IPS-20b (cell line): Measurements from ENCODE around the gene DNAH5.

Experiments used
- H3K27ac ChIP-seq: one replicate; pipeline ENCODE4 v1.5.1; 2013; ENCODE audit warnings: low read length
- H3K27me3 ChIP-seq: 2 replicates; pipeline ENCODE4 v1.6.1; 2013; ENCODE audit warnings: mild to moderate bottlenecking, low read length, inconsistent platforms; ENCODE audit not compliant: insufficient read depth
- H3K36me3 ChIP-seq: 2 replicates; pipeline ENCODE4 v1.6.1; 2013; ENCODE audit warnings: low read depth, mild to moderate bottlenecking, inconsistent platforms, low read length, moderate library complexity; ENCODE audit not compliant: insufficient read depth
- H3K4me1 ChIP-seq: 2 replicates; pipeline ENCODE4 v1.6.1; 2013; ENCODE audit warnings: mild to moderate bottlenecking, control low read depth, inconsistent platforms, low read length, moderate library complexity; ENCODE audit not compliant: insufficient read depth
- H3K4me3 ChIP-seq: 2 replicates; pipeline ENCODE4 v1.5.1; 2013; ENCODE audit warnings: mild to moderate bottlenecking, low read length, inconsistent platforms
- H3K9ac ChIP-seq: 2 replicates; pipeline ENCODE4 v1.6.1; 2013; ENCODE audit warnings: low read depth, mild to moderate bottlenecking, inconsistent platforms, low read length, moderate library complexity
- H3K9me3 ChIP-seq: 2 replicates; pipeline ENCODE4 v1.6.1; 2013; ENCODE audit warnings: mild to moderate bottlenecking, low read depth, low read length, inconsistent platforms; ENCODE audit not compliant: insufficient read depth

Gene DNAH5

DNA sequence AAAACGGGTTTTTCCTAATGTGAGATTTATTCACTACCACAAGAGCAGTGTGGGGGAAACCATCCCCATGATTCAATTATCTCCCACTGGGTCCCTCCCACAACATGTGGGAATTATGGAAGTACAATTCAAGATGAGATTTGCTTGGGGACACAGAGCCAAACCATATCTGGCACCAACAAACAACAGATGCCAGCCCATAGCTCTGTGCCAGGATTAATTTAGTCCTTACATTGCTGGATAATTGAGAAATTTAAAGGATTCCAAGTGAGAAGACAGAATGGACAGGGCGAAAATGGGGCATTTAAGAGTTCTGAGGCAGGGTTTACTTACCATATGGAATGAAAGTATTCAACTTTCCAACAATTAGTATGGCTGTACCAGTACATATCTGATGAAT, 30.8 kb upstream of the DNAH5 start:
- Histone ChIP-seq H3K9ac (no peak overlapping the region), H3K4me3 (no peak overlapping the region), H3K9me3 (no peaks in the 10 kb centered on the region; the same call in 1 of the 2 replicates), H3K4me1 (no peaks in the 10 kb centered on the region), H3K27me3 (no peaks in the 10 kb centered on the region), H3K27ac (no peak overlapping the region), H3K36me3 (no peaks in the 10 kb centered on the region)

- Histone ChIP-seq H3K9ac (no peak overlapping the region), H3K4me1 (no peaks in the 10 kb centered on the region), H3K27me3 (no peaks in the 10 kb centered on the region), H3K4me3 (no peak overlapping the region), H3K27ac (no peak overlapping the region), H3K9me3 (no peaks in the 10 kb centered on the region; the same call in 1 of the 2 replicates), H3K36me3 (no peaks in the 10 kb centered on the region)
These were observed 29.2 kb upstream of the DNAH5 start for GRCh38 chr5:13973724-13974123.

DNA sequence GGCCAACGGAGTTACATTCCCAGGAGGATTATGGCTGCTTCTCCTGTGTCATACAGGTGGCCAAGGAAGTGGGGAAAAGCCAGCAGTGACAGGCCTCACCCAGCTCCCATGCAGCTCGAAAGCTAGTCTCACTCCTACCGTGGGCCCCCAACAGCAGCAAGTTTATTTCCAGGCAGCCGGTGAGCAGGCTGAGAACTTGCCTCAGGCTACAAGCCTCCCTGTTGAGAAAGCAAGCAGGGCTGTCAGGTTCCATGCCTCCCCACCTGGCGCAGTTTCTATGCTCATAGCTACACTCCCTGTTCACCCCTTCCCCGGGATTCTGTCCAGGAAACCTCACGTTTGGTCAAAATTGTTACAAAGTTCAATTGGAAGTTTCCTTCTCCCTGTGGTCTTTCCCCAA, 27.5 kb upstream of the DNAH5 start:
- H3K4me3 ChIP-seq, result no peak overlapping the region
- H3K4me1 ChIP-seq, result no peaks in the 10 kb centered on the region
- H3K9me3 ChIP-seq, result no peaks in the 10 kb centered on the region; the same call in 1 of the 2 replicates
- no peak overlapping the region for H3K9ac ChIP-seq
- H3K36me3 ChIP-seq, result no peaks in the 10 kb centered on the region
- no peaks in the 10 kb centered on the region for H3K27me3 ChIP-seq
- H3K27ac ChIP-seq, result no peak overlapping the region

DNA sequence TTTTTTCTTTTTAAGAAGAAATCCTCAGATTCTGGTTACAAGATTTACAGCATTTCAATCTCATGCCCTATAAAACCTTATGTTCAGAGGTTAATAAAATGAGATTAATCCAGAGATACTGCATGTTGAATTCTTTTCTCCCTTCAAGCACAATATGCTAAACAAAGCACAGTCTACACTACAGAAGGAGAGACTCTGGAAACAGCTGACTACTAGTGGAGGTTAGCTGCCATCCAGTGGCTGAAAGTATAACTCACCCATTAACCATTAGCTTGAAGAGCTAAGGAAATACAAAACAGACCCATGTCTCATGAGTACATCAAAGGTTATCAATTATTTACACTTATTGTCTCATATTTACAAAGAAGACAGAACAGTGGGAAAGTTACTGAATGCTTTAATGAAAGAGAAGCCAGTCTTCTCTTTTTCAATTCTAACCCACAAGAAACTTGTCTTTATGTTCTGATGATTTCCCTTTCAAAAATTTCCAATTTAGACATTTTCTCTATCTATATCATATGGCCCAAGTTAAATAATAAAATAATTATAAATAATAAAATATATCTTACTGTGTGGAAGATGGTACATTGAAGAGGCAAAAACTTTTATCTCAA, 12.7 kb upstream of the DNAH5 start:
- no peaks in the 10 kb centered on the region for H3K27me3 ChIP-seq
- H3K9ac ChIP-seq, result no peak overlapping the region
- H3K36me3 ChIP-seq, result no peaks in the 10 kb centered on the region
- H3K9me3 ChIP-seq, result no peaks in the 10 kb centered on the region
- H3K27ac ChIP-seq, result no peak overlapping the region
- no peaks in the 10 kb centered on the region for H3K4me1 ChIP-seq
- no peak overlapping the region for H3K4me3 ChIP-seq

GRCh38 chr5:13956471-13956870, 12.0 kb upstream of the DNAH5 start:
- Histone ChIP-seq H3K9ac (no peak overlapping the region), H3K27me3 (no peaks in the 10 kb centered on the region), H3K4me1 (no peaks in the 10 kb centered on the region), H3K27ac (no peak overlapping the region), H3K4me3 (no peak overlapping the region), H3K9me3 (no peaks in the 10 kb centered on the region), H3K36me3 (no peaks in the 10 kb centered on the region)

- Histone ChIP-seq H3K36me3 (no peaks in the 10 kb centered on the region), H3K27me3 (no peaks in the 10 kb centered on the region), H3K9ac (no peak overlapping the region), H3K4me1 (no peaks in the 10 kb centered on the region), H3K9me3 (no peaks in the 10 kb centered on the region), H3K27ac (no peak overlapping the region), H3K4me3 (no peak overlapping the region)
These were observed 11.4 kb upstream of the DNAH5 start for GRCh38 chr5:13955896-13956295.

GRCh38 chr5:13946111-13946510, 1.6 kb upstream of the DNAH5 start:
- no peak overlapping the region for H3K4me3 ChIP-seq
- no peaks in the 10 kb centered on the region for H3K9me3 ChIP-seq
- H3K36me3 ChIP-seq, result no peaks in the 10 kb centered on the region
- H3K4me1 ChIP-seq, result peaks cover 22% of the 10 kb centered on the region; the same call in 1 of the 2 replicates
- no peak overlapping the region for H3K9ac ChIP-seq
- no peak overlapping the region for H3K27ac ChIP-seq
- no peaks in the 10 kb centered on the region for H3K27me3 ChIP-seq

DNA sequence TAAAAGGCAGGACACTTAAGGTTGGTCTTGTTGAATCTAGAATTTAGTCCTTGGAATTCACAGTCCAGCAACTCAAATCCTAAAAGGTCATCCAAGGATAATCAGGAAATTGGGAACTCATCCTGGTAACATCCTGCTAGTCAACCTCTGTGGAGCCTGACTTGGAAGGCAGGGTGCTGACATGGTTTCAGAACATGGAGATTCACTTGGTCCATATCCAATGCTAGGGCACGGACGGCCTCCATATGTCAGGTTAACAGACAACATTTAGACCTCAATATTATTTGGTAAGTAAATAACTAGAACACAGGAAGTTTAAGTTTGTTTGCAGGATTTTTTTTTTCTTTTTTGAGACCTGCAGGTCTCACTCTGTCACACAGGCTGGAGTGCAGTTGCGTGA, 783 bp upstream of the DNAH5 start:
- Histone ChIP-seq H3K36me3 (no peaks in the 10 kb centered on the region), H3K4me1 (peaks cover 22% of the 10 kb centered on the region; the same call in 1 of the 2 replicates), H3K4me3 (no peak overlapping the region), H3K9me3 (no peaks in the 10 kb centered on the region), H3K27me3 (no peaks in the 10 kb centered on the region), H3K9ac (no peak overlapping the region), H3K27ac (no peak overlapping the region)

DNA sequence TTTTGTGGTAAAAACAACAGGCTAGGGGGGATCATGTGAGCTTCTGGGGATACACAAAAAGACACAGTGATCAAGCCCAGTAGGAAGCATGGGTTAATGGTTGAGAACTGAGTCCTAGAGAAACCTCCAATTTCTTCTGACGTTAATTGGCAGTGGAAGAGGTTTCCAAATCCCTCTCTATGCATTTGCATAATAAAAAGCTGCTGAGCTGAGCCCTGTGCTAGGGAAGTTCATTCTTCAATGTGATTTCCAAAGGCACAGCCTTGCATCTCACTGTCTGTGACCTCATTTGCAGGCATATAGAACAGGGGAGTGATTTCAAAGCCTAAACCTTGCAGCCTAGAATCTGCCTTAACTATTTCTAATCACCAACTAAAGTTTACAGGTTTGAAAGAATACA, 812 bp downstream of the DNAH5 start:
- H3K9me3 ChIP-seq, result no peaks in the 10 kb centered on the region
- H3K9ac ChIP-seq, result no peak overlapping the region
- no peaks in the 10 kb centered on the region for H3K36me3 ChIP-seq
- no peak overlapping the region; the same call in 1 of the 2 replicates for H3K4me3 ChIP-seq
- H3K27ac ChIP-seq, result no peak overlapping the region
- H3K4me1 ChIP-seq, result peaks cover 22% of the 10 kb centered on the region; the same call in 1 of the 2 replicates
- no peaks in the 10 kb centered on the region for H3K27me3 ChIP-seq

GRCh38 chr5:13941468-13941867, 3.0 kb downstream of the DNAH5 start:
- Histone ChIP-seq H3K4me3 (no peak overlapping the region), H3K36me3 (no peaks in the 10 kb centered on the region), H3K9ac (no peak overlapping the region), H3K9me3 (no peaks in the 10 kb centered on the region), H3K27ac (no peak overlapping the region), H3K27me3 (no peaks in the 10 kb centered on the region), H3K4me1 (peaks cover 22% of the 10 kb centered on the region; the same call in 1 of the 2 replicates)

DNA sequence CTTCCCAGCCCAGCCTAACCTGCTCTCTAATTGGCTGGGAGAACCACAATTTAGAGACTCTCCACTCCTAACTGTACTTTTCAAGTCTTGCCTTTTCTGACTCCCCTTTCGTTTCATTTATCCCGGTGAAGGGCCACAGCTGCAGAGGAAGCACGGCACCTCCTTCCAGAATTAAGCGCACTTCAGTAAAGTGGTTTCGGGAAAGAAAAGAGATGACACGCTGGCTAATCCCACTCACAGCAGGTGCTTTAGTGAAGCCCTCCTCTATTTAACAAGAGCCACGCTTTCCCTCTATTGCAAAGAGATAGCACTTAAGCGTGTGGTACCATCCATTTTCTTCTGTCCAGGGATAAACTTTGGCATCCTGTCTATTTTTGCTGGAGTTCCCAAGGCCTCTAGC, 4.8 kb downstream of the DNAH5 start:
- no peak overlapping the region for H3K27ac ChIP-seq
- no peak overlapping the region for H3K4me3 ChIP-seq
- no peaks in the 10 kb centered on the region for H3K27me3 ChIP-seq
- H3K9ac ChIP-seq, result no peak overlapping the region
- no peaks in the 10 kb centered on the region for H3K36me3 ChIP-seq
- no peaks in the 10 kb centered on the region for H3K9me3 ChIP-seq
- peaks cover 22% of the 10 kb centered on the region; the same call in 1 of the 2 replicates for H3K4me1 ChIP-seq

- Histone ChIP-seq H3K4me1 (no peaks in the 10 kb centered on the region; the same call in 1 of the 2 replicates), H3K9ac (no peak overlapping the region), H3K36me3 (no peaks in the 10 kb centered on the region), H3K27ac (no peak overlapping the region), H3K27me3 (no peaks in the 10 kb centered on the region), H3K9me3 (peaks cover 6% of the 10 kb centered on the region; the same call in 1 of the 2 replicates), H3K4me3 (no peak overlapping the region)
These were observed 9.6 kb downstream of the DNAH5 start for GRCh38 chr5:13934921-13935320.
